Choroid plexus epithelial cell (primary cell): ENCODE measurements around the gene TBC1D24.

ENCODE experiments used
- DNase-seq: peaks from one replicate; pipeline ENCODE4 v3.0.0-alpha.2; 2010; ENCODE audit warnings: low read depth
- H3K4me3 ChIP-seq: 2 replicates; pipeline ENCODE4 v1.5.1; 2011; ENCODE audit warnings: low read depth, mild to moderate bottlenecking, control low read depth, low read length, moderate library complexity
- TF ChIP-seq, protein P1 (sequence below): conservative IDR thresholded peaks from 2 replicates; pipeline ENCODE4 v1.5.1; 2011; ENCODE audit warnings: low read depth, mild to moderate bottlenecking, control low read depth, inconsistent platforms, low read length, moderate library complexity

TBC1D24 gene

GRCh38 chr16:2450535-2450934 is 24.4 kb upstream of the TBC1D24 start:
- TF ChIP-seq, protein P1, sequence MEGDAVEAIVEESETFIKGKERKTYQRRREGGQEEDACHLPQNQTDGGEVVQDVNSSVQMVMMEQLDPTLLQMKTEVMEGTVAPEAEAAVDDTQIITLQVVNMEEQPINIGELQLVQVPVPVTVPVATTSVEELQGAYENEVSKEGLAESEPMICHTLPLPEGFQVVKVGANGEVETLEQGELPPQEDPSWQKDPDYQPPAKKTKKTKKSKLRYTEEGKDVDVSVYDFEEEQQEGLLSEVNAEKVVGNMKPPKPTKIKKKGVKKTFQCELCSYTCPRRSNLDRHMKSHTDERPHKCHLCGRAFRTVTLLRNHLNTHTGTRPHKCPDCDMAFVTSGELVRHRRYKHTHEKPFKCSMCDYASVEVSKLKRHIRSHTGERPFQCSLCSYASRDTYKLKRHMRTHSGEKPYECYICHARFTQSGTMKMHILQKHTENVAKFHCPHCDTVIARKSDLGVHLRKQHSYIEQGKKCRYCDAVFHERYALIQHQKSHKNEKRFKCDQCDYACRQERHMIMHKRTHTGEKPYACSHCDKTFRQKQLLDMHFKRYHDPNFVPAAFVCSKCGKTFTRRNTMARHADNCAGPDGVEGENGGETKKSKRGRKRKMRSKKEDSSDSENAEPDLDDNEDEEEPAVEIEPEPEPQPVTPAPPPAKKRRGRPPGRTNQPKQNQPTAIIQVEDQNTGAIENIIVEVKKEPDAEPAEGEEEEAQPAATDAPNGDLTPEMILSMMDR, result no peak
- H3K4me3 ChIP-seq, result no peak overlapping the region
- DNase-seq, result no peak

DNA sequence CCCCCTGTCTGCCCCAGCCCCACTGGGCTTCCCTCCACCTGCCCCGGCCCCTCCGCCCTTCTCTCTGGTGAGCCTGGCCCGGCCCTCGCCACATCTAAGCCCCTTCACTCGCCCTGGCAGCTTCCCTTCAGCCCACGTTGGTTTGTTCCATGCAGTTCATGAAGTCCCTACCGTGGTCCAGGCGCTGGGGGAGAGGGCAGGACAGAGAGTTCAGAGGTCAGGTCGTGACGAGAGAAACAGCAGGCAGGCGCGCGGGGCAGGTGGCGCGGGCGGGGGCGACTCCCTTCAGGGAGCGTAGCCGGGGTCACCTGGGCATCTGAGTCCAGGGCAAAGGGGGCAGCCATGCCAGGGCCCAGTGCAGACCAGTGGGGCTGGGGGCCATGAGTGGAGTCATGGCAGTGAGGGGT is 23.9 kb upstream of the TBC1D24 start:
- H3K4me3 ChIP-seq, result no peak overlapping the region
- no peak for DNase-seq
- TF ChIP-seq, protein P1, result no peak

- no peak for DNase-seq
- TF ChIP-seq, protein P1, result no peak
- H3K4me3 ChIP-seq, result no peak overlapping the region
Measured at GRCh38 chr16:2451851-2452320, 23.0 kb upstream of the TBC1D24 start.

DNA sequence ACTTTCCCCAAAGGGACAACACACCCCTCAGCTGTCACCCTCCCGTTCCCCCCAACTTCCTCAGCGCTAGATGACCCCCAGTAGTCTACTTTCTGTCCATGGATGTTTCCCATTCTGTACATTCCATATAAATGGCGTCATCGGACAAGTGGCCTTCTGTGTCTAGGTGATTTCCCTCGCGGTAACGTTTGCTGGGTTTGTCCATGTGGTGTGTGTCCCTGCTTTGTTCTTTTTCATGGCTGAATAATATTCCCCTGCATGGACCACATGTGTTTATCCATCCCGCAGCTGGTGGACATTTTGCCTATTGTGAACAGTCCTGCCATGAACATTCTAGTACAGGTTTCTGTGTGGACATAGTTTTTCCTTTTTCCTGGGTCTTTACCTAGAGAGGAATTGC is 22.3 kb upstream of the TBC1D24 start:
- no peak for DNase-seq

DNA sequence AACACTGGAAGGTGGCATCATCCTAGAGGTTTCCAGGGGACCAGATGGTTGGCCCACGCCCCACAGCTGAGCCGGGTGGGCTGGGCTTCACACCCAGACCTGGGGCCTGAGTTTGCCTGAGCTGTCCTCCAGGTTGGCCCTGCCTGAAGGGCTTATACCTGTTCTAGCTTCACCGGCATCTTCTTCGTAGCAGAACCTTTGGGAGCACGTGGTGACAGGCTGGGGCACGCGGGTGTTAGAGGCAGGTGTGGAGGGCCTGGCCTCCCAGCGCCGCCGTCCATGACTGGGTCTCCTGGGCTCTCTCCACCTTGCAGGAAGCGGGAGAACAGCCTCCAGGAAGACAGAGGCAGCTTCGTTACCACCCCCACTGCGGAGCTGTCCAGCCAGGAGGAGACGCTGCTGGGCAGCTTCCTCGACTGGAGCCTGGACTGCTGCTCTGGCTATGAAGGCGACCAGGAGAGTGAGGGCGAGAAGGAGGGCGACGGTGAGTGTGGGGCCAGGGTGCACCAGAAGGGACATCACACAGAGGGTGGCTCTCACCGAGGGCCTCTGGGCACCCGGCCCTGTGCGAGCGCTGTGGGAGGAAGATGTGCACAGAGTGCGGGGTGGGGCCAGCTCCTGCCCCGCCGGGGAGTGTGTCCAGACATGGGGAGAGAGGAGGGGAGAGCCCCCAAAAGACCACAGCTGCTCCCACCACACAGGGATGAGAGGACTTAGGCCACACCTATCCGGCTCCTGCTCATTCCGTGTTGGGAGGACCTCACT is 19.7 kb upstream of the TBC1D24 start:
- TF ChIP-seq, protein P1, result no peak
- DNase-seq, result no peak
- no peak overlapping the region for H3K4me3 ChIP-seq

More for the DNA sequence above, 22.3 kb upstream of the TBC1D24 start:
- TF ChIP-seq, protein P1, result no peak
- no peak overlapping the region for H3K4me3 ChIP-seq

GRCh38 chr16:2456551-2457153 is 18.3 kb upstream of the TBC1D24 start:
- no peak for DNase-seq
- H3K4me3 ChIP-seq, result no peak overlapping the region
- TF ChIP-seq, protein P1, result no peak
